Activated T-cell treated with anti-CD3 and anti-CD28 coated beads for 24 hours (primary cell): ENCODE measurements around the gene UCN2.
"Not testable (repeated sequence)": the region's sequence is repeated elsewhere in the genome, so short reads cannot be mapped to it uniquely, and the experiment has no call there.

Source experiments
- DNase-seq: peaks from one replicate; pipeline ENCODE4 v3.0.0-alpha.2; 2020; ENCODE audit warnings: low read depth

UCN2 gene

GRCh38 chr3:48536116-48536515, 27.5 kb downstream of the UCN2 start:
- DNase-seq: no peak

DNA sequence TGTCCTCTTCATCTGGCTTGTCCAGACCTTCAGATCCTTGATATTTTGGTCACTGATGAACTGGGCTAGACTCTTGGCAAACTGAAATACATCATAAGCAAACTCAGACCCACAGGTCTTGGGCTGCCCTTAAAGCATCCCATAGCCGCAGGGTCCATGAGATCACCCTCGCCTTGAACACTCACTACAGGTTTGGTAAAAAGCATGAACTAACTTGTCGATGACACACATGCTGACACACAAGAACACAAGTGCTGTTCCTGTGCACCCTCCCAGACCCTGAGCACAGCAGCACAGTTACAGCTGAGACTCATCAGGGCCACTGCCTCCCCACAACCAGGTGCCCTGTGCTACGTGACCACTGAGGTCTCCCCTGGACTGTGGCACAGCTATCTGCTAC, 28.0 kb downstream of the UCN2 start:
- DNase-seq: no peak

DNA sequence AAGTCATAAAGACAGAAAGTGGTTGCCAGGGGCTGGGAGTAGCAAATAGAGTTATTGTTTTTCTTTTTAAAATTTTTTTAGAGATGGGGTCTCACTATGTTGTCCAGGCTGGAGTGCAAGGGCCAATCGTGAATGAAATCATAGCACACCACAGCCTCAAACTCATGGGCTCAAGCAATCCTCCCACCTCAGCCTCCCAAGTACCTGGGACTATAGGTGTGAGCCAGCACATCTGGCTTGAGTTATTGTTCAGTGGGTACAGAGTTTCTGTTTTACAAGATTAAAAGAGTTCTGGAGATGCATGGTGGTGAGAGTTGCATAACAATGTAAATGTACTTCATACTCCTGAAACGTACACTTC, 30.6 kb downstream of the UCN2 start:
- no peak for DNase-seq

- no peak for DNase-seq
Measured at GRCh38 chr3:48532271-48532976, 31.2 kb downstream of the UCN2 start.

DNA sequence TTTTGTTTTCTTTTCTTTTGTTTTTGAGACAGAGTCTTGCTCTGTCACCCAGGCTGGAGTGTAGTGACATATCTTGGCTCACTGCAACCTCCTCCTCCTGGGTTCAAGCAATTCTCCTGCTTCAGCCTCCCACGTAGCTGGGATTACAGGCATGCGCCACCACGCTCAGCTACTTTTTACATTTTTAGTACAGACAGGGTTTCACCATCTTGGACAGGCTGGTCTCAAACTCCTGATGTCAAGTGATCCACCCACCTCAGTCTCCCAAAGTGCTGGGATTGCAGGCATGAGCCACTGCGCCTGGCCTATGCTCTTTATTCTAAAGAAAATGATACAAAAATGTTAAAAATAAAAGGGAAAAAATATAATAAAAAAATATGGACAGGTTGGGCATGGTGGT, 32.9 kb downstream of the UCN2 start:
- not testable (repeated sequence) for DNase-seq

- no peak for DNase-seq
Measured at GRCh38 chr3:48528754-48529153, 34.8 kb downstream of the UCN2 start.

DNA sequence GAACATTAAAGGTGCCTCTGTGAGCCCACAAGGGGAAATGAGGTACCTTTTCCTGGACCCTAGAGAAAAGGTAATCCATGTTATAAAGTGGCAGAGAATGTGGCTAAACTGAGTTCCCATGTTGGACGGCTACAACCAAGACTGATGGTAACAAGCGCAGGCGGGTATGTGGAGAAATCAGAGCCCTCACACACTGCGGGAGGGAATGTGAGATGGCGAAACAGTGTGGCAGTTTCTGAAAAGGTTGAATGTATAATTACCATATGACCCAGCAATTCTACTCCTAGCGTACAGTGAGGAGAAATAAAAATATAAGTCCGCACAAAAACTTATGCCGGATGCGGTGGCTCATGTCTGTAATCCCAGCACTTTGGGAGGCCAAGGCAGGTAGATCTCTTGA, 35.5 kb downstream of the UCN2 start:
- DNase-seq: no peak

DNA sequence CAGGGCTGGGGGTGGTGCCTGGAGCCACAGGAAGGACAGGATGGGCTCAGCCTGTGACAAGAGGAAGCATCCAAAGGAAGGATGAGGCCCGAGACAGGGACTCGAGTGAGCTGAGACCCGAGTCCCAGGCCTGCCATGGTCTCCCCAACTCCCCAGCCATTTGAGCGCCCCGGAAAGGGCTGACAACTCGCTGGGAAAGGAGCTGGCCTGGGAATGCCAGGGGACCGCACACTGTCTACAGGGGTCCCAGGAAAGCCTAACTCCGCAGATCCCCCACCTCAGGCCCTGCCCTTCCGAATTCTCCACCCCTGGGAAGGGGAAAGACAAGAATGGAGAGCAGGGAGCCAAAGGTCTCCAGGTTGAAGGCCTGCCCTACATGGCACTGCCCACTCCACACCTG, 38.6 kb downstream of the UCN2 start:
- no peak for DNase-seq

GRCh38 chr3:48521635-48522034, 41.9 kb downstream of the UCN2 start:
- DNase-seq: no peak

- DNase-seq: no peak
Measured at GRCh38 chr3:48519277-48519643, 44.3 kb downstream of the UCN2 start.

- DNase-seq: no peak
Measured at GRCh38 chr3:48518638-48519276, 44.8 kb downstream of the UCN2 start.

- no peak for DNase-seq
Measured at GRCh38 chr3:48518069-48518468, 45.5 kb downstream of the UCN2 start.

- DNase-seq: no peak
Measured at GRCh38 chr3:48516571-48516970, 47.0 kb downstream of the UCN2 start.

DNA sequence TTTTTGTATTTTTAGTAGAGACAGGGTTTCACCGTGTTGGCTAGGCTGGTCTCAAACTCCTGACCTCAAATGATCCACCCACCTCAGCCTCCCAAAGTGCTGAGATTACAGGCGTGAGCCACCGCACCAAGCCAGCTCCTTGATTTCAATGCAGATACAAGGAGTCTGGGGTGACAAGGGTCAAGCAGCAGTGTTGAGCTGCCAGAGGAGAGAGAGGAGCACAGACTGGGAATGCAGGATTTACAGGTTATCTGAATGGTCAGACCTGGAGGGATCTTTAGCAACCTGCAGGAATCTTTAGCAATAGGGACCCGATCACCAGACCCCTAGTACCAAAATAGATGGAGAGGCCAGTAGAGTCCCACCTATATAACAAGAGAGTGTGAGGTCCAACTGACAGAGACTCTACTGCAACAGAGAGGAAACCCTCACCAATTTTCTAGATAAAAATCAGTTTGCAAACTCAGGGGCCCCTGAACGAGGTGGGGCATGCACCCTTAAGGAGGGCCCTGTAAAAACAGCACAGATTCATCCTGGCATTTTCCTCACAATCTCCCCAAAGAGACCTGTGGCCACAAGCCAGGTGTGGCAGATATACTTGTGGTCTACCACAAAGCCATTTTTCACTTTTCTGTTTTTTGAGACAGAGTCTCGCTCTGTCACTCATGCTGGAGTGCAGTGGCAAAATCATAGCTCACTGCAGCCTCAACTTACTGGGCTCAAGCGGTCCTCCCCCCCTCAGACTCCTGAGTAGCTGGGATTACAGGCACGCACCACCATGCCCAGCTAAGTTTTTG, 49.0 kb downstream of the UCN2 start:
- DNase-seq: no peak
